Suprapubic skin (tissue), 3 donors: Measurements from ENCODE around the gene ZCCHC2.

ENCODE experiments used
- EP300 ChIP-seq: sonication (generic); formaldehyde crosslinking; IDR thresholded peaks from one replicate; pipeline ENCODE4 v1.6.1; 2017; ENCODE audit warnings: antibody characterized with exemption
- POLR2A ChIP-seq, 2 donors: fragments of 450-650 bp; IDR thresholded peaks; one replicate each; pipeline ENCODE4 v1.6.1; 2017; ENCODE audit warnings: antibody characterized with exemption in 2 of 2, mild to moderate bottlenecking in 2 of 2, moderate library complexity in 2 of 2
- TF ChIP-seq, protein P1 (sequence below), 2 donors: fragments of 200-600 bp in 1 of 2; fragments of 450-650 bp in 1 of 2; sonication (generic) in 1 of 2; IDR thresholded peaks; one replicate each; pipeline ENCODE4 v1.5.1; 2016 to 2019; ENCODE audit warnings: antibody characterized with exemption in 2 of 2, mild to moderate bottlenecking in 1 of 2, moderate library complexity in 1 of 2

DNA sequence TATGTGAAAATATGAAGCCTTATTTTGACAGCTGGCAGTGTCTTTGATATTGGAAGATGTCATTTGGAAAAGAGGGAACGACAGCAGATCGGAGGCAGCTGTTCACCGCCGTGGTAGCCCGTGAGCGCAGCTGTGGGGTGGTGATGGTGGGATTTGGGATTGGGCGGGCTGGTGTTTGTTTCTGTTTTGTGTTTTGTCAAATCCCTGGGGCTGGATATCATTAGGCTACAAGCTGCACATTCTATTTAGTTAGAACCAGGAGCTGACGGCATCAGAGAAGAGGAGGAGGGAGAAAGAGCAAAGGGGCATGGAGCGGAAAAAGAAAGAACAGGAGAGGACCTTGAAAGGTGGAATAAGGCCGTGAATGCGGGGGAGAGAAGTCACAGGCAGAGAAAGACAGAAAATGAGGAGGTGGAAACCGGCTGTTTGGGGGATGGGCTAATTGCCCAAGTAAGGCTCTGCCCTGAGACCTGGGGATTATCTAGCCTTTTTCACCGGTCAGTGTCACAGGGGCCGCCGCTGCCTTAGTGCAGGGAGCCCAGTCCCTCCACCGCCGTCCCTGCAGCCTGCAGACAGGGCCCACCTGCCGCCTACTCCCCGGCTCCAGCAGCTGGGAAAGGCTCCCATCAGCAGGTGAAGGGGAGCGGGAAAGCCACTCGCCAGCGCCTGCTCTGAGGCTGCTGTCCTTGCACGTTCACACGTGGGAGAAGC lies 88.0 kb downstream of the ZCCHC2 start:
- TF ChIP-seq, protein P1, sequence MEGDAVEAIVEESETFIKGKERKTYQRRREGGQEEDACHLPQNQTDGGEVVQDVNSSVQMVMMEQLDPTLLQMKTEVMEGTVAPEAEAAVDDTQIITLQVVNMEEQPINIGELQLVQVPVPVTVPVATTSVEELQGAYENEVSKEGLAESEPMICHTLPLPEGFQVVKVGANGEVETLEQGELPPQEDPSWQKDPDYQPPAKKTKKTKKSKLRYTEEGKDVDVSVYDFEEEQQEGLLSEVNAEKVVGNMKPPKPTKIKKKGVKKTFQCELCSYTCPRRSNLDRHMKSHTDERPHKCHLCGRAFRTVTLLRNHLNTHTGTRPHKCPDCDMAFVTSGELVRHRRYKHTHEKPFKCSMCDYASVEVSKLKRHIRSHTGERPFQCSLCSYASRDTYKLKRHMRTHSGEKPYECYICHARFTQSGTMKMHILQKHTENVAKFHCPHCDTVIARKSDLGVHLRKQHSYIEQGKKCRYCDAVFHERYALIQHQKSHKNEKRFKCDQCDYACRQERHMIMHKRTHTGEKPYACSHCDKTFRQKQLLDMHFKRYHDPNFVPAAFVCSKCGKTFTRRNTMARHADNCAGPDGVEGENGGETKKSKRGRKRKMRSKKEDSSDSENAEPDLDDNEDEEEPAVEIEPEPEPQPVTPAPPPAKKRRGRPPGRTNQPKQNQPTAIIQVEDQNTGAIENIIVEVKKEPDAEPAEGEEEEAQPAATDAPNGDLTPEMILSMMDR (IDR thresholded peaks at IDR 0.05): no peak
- TF ChIP-seq POLR2A (IDR thresholded peaks at IDR 0.05) (no peak), EP300 (no peak)
